ENCODE results near the gene SOS1.

SOS1 gene

GRCh38 chr2:39022642-39023235 is 98.1 kb downstream of the SOS1 start:
- DNase-seq: no peak

DNA sequence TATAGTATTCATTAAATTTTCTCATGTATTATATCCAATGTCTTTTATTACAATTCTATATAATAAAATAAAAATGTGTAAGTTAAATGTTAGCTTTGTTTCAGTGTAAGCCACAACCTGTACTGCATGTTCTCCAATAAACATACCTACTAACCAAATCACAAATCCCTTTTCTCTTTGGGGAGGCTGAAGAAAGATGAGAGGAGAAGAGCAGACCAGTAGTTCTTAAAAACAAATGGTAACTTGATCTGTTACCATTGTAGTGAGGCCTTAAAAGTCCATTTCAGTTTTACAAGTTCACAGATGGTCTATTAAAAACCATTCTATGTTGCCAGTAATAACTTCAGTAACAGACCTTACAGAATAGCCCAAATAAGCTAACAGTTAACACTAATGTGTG is 100.5 kb downstream of the SOS1 start:
- DNase-seq: no peak

DNA sequence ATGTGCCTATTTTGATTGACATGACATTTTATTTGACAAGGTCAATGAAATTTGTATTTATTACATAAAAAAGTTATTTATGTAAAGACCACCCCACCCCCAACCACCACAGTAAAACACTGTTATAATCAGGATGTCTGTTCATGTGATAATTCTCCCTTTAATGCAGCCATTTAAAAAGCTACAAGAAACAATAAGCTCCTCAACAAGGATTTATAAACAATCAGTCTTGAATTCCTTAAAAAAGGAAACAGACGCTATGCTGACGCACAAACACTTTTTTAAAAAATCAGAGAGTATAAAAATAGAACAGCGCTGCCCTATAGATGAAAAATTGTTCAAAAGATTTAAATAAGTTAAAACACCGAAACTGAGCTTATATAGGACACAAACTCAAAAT is 102.2 kb downstream of the SOS1 start:
- DNase-seq: no peak

GRCh38 chr2:39017334-39017733 is 103.5 kb downstream of the SOS1 start:
- DNase-seq: no peak

GRCh38 chr2:39015424-39015823 is 105.4 kb downstream of the SOS1 start:
- DNase-seq: no peak

DNA sequence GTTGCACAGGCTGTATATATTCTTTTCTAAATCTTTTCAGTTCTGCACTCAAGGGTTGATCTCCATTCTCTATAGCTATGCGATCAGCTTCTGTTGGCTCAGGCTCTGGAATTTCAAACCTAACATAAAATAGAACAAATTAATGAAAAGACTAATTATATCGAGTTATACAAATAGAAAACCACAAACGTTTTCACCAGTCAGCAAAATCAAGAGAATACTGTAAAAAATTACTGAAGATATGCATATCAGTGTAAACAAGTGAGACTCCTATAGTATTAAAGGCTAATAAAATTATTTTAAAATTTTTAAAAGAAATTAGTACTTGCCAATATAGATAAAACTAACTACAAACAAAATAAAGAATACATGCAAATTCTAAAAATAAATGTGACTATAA is 107.0 kb downstream of the SOS1 start:
- DNase-seq: no peak

- no peak for DNase-seq
Measured at GRCh38 chr2:39008665-39009064, 112.2 kb downstream of the SOS1 start.

DNA sequence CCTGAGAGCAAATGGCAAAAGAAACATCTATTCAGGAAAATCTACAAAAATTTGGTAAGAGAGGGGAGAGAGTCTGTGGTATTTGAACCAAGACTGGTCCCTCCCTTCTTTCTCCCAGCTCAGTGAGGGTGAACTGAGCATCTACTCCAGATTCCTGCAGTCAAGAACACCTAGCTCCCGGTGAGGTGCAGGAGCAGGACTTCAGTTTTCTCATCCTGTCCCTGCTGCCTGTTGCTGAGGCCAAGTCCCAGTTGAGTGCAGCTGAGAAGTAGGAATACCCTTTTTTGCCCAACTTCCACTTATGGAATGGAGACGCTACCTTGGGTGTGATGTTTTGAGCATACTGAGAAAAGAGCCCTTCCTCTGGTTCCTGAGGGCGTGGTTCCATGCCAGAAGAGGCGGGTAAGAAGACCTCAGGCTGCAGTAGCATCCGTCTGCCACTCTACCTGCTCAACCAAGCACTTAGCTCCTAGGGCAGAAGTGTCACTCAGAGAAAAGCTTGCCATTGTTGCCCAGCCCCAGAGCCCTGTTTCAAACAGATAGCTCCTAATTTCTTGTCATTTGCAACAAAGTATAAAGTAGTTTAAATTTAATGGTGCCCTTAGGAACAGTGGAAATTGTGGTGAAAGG is 112.9 kb downstream of the SOS1 start:
- DNase-seq: no peak

GRCh38 chr2:39000552-39000951 is 120.3 kb downstream of the SOS1 start:
- no peak for DNase-seq

DNA sequence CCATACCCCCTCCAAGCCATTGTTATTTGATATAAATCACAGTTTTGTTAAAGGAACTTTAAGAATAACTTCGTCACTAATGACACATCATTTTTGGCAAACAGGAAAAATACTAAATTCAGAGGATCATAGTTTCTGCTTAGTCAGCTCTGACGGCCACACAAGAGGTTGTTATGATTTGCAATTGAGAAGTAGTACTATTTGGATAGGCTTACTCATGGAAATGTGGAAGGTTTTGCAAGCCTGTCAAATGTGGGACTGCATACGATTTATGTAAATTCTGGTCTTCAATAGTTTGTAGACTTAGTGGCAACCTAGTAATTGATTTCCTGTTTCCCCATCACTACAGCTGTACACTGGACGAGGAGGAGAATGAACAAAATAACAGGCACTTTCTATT is 123.1 kb downstream of the SOS1 start:
- DNase-seq: no peak

DNA sequence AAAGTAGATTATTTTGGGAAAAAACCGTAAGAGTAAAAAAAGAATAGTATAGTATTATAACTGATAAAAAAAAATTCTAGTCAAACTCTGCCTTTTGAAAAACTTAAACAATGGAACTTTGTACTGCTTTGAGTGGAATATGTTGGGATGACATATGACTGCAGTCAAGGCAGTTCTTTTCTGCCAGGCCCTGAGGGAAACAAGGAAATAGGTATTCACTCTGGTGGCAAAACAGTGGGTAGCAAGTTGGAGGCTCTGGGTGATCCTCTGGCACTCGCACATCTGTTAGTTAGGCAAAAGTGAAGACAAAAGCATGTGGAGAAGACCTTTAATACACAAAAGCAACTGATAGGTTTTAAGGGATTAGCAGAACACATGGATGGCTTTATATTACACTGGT is 129.0 kb downstream of the SOS1 start:
- no peak for DNase-seq

DNA sequence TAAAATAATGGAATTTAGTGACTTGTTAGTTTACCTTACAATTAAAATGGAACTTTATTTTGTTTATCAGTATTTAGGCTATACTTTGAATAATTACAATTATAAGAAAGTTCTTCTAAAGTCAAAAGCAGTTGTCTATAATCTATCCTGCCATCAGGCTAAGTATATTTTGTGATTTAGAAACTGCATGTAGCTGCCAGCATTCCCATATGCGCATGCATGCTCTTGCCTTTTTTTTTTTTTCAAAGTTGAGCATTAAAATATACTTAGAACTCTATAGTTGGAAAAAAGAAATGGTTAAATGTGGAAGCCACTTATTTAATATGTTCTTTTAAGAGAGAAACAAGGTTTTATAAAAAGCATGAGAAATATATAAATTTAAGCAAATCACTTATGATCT is 132.1 kb downstream of the SOS1 start:
- no peak for DNase-seq

DNA sequence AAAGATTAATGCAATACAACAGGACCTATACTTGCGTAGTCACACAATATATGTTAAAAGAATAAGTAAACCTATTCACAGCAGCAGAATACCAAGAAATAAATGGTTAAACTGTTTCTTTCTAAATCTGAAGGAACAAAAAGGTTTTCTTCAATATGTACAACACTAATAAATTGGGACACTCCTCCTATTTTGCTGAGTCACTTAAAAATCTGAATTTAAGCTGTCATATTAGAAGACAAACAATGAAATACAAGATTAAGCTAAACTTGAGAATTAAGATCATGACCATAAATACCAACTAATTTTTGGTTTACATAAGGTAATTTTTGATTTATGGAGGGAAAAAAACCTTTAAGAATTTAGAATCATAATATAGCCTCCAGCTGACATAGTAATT is 138.4 kb downstream of the SOS1 start:
- no peak for DNase-seq

DNA sequence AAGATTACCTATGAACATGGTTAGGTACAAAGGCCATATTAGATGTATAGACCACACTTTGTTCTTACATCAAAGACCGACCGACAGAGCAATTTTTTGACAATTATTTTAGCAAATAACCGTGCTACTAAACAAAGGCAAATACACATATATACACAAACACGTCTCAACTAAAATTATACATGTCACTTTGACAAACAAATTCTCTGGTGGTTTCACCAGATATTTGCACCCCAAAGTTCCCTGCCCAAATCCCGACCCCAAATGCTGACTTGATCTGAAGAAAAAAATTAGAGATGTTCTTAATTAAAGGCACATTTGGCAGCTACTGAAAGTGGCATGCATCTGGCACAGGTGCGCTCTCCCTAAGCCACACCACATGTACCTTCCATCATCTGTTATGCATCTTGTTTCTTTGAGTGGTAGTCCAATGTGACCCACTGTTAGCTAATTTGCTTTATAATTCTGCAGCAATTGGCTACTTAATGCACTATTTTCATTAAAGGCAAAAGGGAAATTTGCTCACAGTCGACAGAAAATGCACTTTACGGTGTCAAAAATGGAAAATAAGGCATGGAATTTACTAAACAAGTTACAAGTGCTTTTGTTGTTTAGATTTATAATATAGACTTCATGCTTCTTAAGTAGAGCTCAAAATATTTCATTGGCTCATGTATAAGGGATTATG is 139.0 kb downstream of the SOS1 start:
- DNase-seq: no peak

DNA sequence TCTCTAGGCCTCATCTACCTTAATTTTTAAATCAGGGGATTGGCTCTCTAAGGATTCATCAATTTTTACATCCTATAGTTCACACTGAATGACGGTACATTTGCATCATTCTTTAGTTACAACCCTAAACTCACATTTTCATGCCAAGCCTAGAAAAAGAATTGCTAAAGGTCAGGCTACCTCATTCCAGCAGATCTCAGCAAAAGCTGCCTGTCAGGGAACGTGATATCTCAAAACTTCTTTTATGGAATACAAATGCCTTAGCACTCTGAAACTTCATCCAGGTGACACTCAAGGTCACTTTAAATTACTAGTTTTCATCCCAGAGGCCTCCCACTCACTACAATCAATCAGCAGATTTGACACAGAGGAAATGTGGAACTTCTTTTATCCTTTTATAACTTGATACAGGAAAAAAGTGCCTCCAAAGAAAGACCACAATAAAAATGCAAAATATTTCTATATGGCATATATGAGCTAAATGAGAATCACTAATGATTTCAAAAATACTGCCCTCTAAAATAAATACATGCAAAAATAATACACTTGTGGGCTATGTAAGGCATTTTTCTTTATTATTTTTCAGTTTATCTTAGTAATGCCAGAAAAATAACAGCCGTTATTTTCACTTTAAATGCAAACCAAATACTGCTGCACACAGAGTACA is 139.7 kb downstream of the SOS1 start:
- DNase-seq: no peak

GRCh38 chr2:38978908-38979307 is 141.9 kb downstream of the SOS1 start:
- no peak for DNase-seq

DNA sequence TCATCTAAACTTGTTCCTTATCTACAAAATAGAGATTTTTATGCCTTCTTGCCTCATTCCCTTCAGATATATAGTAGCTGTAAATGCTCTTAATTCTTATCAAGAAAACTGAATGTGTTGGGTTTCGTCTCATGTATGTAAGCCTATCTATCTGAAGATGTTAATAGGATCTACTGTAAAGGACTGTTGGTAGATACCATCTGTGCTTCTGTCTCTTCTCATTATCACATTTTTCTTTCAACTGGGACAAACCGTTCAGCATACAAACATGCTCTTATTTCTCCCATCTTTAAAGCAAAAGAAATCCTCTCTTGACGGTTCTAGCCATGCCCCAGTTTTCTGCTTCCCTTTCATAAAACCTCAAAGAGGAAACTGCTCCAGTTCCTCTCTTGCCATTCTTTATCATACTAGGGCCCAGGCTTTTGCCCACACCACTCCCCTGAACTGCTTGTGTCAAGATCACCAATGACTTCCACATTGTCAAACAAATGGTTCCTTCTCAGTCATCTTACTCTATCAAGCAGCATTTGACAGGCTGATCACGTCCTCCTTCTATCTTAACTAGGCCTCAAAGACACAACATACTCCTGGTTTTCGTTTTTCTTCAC is 142.5 kb downstream of the SOS1 start:
- no peak for DNase-seq

DNA sequence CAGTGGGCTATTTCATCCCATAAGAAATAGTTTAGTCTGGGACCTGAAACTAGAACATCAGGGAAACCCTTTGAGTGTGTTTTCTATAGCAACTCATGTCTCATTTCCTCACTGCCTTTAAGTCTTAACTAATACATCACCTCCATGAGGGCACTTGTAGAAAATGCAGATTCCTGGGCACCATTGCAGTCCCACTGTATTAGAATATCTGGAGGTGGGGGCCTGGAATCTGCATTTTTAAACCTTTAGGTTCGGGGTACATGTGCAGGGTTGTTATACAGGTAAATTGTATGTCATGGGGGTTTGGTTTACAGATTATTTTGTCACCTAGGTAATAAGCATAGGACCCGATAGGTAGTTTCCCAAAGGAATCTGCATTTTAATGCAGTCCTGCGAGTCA is 143.8 kb downstream of the SOS1 start:
- no peak for DNase-seq

GRCh38 chr2:38975042-38975441 is 145.8 kb downstream of the SOS1 start:
- no peak for DNase-seq

DNA sequence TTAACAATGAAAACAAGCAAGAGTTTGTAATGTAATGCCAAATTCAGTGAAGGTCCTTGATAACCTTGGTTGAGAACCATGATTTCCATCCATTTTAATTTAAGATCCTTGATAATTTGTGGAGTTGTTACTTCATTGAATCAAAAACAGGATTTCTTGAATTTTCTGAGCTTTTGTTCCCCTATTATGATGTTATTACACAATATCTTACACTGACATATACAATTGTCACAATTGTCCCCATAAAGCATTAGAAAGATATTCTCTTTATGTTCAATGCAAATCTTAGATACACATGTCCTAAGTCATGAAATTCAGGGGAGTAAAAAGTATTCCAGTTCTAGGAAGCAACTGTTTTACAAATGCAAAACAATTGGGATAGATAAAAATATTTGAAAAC is 147.6 kb downstream of the SOS1 start:
- DNase-seq: no peak

- DNase-seq: no peak
Measured at GRCh38 chr2:38971377-38971776, 149.5 kb downstream of the SOS1 start.

DNA sequence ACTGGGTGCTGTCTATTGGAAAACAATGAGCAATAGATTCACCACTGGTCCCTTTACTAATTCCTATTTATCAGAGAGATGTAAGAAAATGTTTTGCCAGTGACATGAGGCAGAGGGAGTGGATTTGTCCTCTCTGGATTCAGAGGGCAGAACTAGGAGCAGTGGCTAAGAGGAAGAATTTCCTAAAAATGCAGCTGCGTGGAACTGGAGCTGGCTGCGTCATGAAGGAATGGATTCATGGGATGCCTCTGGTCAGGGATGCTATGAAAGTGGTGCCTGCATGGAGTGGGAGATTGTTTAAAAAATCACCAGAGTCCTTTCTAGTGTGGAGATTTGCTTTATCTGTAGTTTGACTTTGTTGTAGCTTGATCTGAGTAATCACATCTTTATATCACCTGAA is 152.8 kb downstream of the SOS1 start:
- DNase-seq: no peak

DNA sequence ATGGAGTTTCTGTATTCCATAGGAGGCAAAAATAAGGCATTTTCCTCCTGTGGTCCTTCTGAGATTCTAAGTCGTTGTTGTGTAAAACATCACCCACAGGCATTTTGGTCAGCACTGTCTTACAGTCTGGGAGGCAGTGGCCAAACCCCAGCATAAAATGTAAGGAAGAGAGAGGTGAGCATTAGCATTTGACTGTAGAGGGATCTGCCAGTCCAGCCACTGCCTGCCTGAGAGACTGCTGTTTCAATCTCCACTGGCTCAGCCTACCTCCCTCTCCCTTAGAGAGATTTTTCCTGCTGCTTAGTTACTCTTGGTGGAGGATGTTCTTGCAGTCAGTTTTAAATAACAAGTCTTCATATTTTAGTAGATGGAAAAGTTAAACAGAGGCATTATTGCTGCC is 154.2 kb downstream of the SOS1 start:
- no peak for DNase-seq

DNA sequence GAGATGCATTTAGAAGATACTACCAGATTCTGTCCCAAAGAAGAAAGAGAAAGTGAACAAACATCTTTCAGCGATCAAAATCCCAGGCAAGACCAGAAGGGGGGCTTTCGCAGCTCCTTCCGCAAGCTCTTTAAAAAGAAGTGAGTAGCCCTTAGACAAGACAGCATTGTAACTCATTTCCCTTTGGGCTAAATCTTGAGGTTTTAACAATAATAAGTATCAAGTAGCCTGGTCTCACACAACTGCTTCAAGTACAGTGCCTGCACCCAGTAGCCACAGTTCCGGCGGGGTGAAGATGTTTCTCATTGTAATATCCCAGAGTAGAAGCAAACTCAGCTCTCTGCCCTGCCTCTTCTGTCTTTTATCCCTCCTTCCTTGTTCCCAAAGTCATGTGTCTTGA is 154.8 kb downstream of the SOS1 start:
- no peak for DNase-seq

Data from cerebellar nuclear complex (tissue), 1 donor.